Small intestine (tissue), 7 donors: ENCODE measurements around the gene NUBP2. TPM values are rescaled to one million over a fixed set of nuclear protein-coding genes. Genes with fewer than 3 reads are reported as not detected.
A peak's percentile ranks its signal among the peaks of the same experiment; 100 is the strongest.

Experiments used
- DNase-seq, 2 donors: peaks; one replicate each; pipeline versions ENCODE4 v3.0.0 to v3.0.0-alpha.2; 2013
- FAIRE-seq: peaks from 2 replicates; lab custom pipeline; 2012; peaks lifted over from hg19 to GRCh38; lab: Jason Lieb, UNC
- H3K27ac ChIP-seq, 3 donors: one replicate each; pipeline ENCODE4 v1.5.1; 2013; ENCODE audit warnings: low read length in 2 of 3, mild to moderate bottlenecking in 2 of 3, control low read depth in 1 of 3, inconsistent platforms in 1 of 3, low read depth in 1 of 3, moderate library complexity in 1 of 3
- H3K27me3 ChIP-seq, 3 donors: one replicate each; pipeline ENCODE4 v1.6.1; 2013; ENCODE audit warnings: low read length in 3 of 3, inconsistent platforms in 1 of 3; ENCODE audit not compliant: control insufficient read depth in 3 of 3, insufficient read depth in 3 of 3
- H3K36me3 ChIP-seq, 3 donors: one replicate each; pipeline ENCODE4 v1.6.1; 2013; ENCODE audit warnings: low read length in 3 of 3, inconsistent platforms in 1 of 3, low read depth in 1 of 3, mild to moderate bottlenecking in 1 of 3, moderate library complexity in 1 of 3; ENCODE audit not compliant: control insufficient read depth in 3 of 3, insufficient read depth in 2 of 3
- H3K4me1 ChIP-seq, 3 donors: one replicate each; pipeline ENCODE4 v1.6.1; 2013; ENCODE audit warnings: low read length in 2 of 3, inconsistent platforms in 1 of 3, low read depth in 1 of 3, mild to moderate bottlenecking in 1 of 3, moderate library complexity in 1 of 3; ENCODE audit not compliant: control insufficient read depth in 3 of 3, insufficient read depth in 2 of 3
- H3K4me3 ChIP-seq, 3 donors: one replicate each; pipeline ENCODE4 v1.5.1; 2013; ENCODE audit warnings: low read length in 3 of 3, control low read depth in 1 of 3, inconsistent platforms in 1 of 3, low read depth in 1 of 3, mild to moderate bottlenecking in 1 of 3, moderate library complexity in 1 of 3
- H3K9me3 ChIP-seq, 2 donors: one replicate each; pipeline ENCODE4 v1.6.1; 2013; ENCODE audit warnings: low read depth in 1 of 2, low read length in 1 of 2; ENCODE audit not compliant: control insufficient read depth in 2 of 2, insufficient read depth in 1 of 2
- WGBS, 3 donors: extraction: QIAGEN DNeasy Blood & Tissue Kit; methylation state at CpG; one replicate each; pipeline ENCODE4 v1.1.7; 2013; 5-methylcytosine and 5-hydroxymethylcytosine counted together
- polyA plus RNA-seq, 4 donors: library from polyadenylated mRNA; stranded (reverse) in 3 of 4; unstranded in 1 of 4; fragments of 200-250 nt in 3 of 4; fragments of 120-200 nt in 1 of 4; gene quantifications; one replicate each; pipeline versions ENCODE4 v1.2.1 to v1.2.3, GENCODE V29; 2013
- donor health status: healthy with polysubstance abuse.
- donor health status: control.
- donor health status: control.
- donor health status: Bipolar disorder and iron deficiency.
- donor health status: healthy.

The NUBP2 gene
- polyA plus RNA-seq, 4 donors, result 38.6 to 70.7 (median 61.8) TPM

GRCh38 chr16:1762196-1762878, 20.4 kb upstream of the NUBP2 start:
- DNase-seq, result no peak
- H3K36me3 ChIP-seq, result peaks cover 3 to 92% (median 10%) of the 10 kb centered on the region in 3 donors
- no peak overlapping the region for H3K27ac ChIP-seq
- peaks cover 0 to 11% (median 4%) of the 10 kb centered on the region in 3 donors for H3K4me1 ChIP-seq
- no peaks in the 10 kb centered on the region for H3K9me3 ChIP-seq
- no peak for FAIRE-seq
- H3K4me3 ChIP-seq, result no peak overlapping the region
- WGBS, 3 donors, result 92 to 94% (median 93%) methylated on average over 24 to 30 of the region's 30 CpGs
- H3K27me3 ChIP-seq, result no peaks in the 10 kb centered on the region

- no peaks in the 10 kb centered on the region for H3K27me3 ChIP-seq
- no peak overlapping the region for H3K27ac ChIP-seq
- H3K36me3 ChIP-seq, result peaks cover 3 to 92% (median 14%) of the 10 kb centered on the region in 3 donors
- WGBS, 3 donors, result 89 to 91% (median 90%) methylated on average over 24 of the region's 24 CpGs
- DNase-seq (no peak), FAIRE-seq (no peak)
- H3K4me1 ChIP-seq, result peaks cover 0 to 4% (median 0%) of the 10 kb centered on the region in 3 donors
- no peak overlapping the region for H3K4me3 ChIP-seq
- no peaks in the 10 kb centered on the region for H3K9me3 ChIP-seq
Observed at GRCh38 chr16:1762879-1763520, 19.8 kb upstream of the NUBP2 start.

- DNase-seq (peak in 1 of 2 donors; percentile 48), FAIRE-seq (no peak)
- Histone ChIP-seq H3K27ac (no peak overlapping the region), H3K4me3 (no peak overlapping the region), H3K4me1 (no peaks in the 10 kb centered on the region), H3K27me3 (no peaks in the 10 kb centered on the region), H3K9me3 (no peaks in the 10 kb centered on the region), H3K36me3 (peaks cover 4 to 93% (median 14%) of the 10 kb centered on the region in 3 donors)
- WGBS, 3 donors, result 76 to 87% (median 85%) methylated on average over 56 to 81 of the region's 81 CpGs
Observed at GRCh38 chr16:1763521-1764511, 18.9 kb upstream of the NUBP2 start.

- FAIRE-seq (no peak), DNase-seq (no peak)
- WGBS, 3 donors, result 84 to 91% (median 91%) methylated on average over 21 of the region's 21 CpGs
- H3K27ac ChIP-seq, result no peak overlapping the region
- H3K4me1 ChIP-seq, result no peaks in the 10 kb centered on the region
- no peak overlapping the region for H3K4me3 ChIP-seq
- peaks cover 4 to 93% (median 14%) of the 10 kb centered on the region in 3 donors for H3K36me3 ChIP-seq
- no peaks in the 10 kb centered on the region for H3K27me3 ChIP-seq
- no peaks in the 10 kb centered on the region for H3K9me3 ChIP-seq
Observed at GRCh38 chr16:1764971-1765370, 17.8 kb upstream of the NUBP2 start.

- Histone ChIP-seq H3K27ac (no peak overlapping the region), H3K4me3 (no peak overlapping the region), H3K4me1 (peaks cover 0 to 3% (median 0%) of the 10 kb centered on the region in 3 donors), H3K36me3 (peaks cover 4 to 89% (median 11%) of the 10 kb centered on the region in 3 donors), H3K9me3 (no peaks in the 10 kb centered on the region), H3K27me3 (no peaks in the 10 kb centered on the region)
- DNase-seq, result no peak
- FAIRE-seq, result no peak
- WGBS, 3 donors, result 88 to 92% (median 92%) methylated on average over 22 of the region's 22 CpGs
Observed at GRCh38 chr16:1765826-1766225, 16.9 kb upstream of the NUBP2 start.

- DNase-seq (no peak), FAIRE-seq (no peak)
- 90 to 95% (median 92%) methylated on average over 18 to 19 of the region's 19 CpGs for WGBS, 3 donors
- H3K27ac ChIP-seq, result no peak overlapping the region
- H3K36me3 ChIP-seq, result peaks cover 4 to 85% (median 11%) of the 10 kb centered on the region in 3 donors
- H3K4me3 ChIP-seq, result no peak overlapping the region
- no peaks in the 10 kb centered on the region for H3K27me3 ChIP-seq
- H3K4me1 ChIP-seq, result peaks cover 0 to 3% (median 0%) of the 10 kb centered on the region in 3 donors
- H3K9me3 ChIP-seq, result no peaks in the 10 kb centered on the region
Observed at GRCh38 chr16:1766231-1766630, 16.5 kb upstream of the NUBP2 start.

- Histone ChIP-seq H3K4me3 (no peak overlapping the region), H3K36me3 (peaks cover 4 to 84% (median 11%) of the 10 kb centered on the region in 3 donors), H3K27me3 (no peaks in the 10 kb centered on the region), H3K9me3 (no peaks in the 10 kb centered on the region), H3K4me1 (peaks cover 0 to 3% (median 0%) of the 10 kb centered on the region in 3 donors), H3K27ac (no peak overlapping the region)
- 86 to 91% (median 87%) methylated on average over 17 to 18 of the region's 18 CpGs for WGBS, 3 donors
- FAIRE-seq, result no peak
- DNase-seq, result no peak
Observed at GRCh38 chr16:1766701-1767100, 16.1 kb upstream of the NUBP2 start.
